Measurements from ENCODE around the gene XRN1.

GRCh38 chr3:142256712-142257333 is 191.0 kb downstream of the XRN1 start:
- TF ChIP-seq, protein P1, sequence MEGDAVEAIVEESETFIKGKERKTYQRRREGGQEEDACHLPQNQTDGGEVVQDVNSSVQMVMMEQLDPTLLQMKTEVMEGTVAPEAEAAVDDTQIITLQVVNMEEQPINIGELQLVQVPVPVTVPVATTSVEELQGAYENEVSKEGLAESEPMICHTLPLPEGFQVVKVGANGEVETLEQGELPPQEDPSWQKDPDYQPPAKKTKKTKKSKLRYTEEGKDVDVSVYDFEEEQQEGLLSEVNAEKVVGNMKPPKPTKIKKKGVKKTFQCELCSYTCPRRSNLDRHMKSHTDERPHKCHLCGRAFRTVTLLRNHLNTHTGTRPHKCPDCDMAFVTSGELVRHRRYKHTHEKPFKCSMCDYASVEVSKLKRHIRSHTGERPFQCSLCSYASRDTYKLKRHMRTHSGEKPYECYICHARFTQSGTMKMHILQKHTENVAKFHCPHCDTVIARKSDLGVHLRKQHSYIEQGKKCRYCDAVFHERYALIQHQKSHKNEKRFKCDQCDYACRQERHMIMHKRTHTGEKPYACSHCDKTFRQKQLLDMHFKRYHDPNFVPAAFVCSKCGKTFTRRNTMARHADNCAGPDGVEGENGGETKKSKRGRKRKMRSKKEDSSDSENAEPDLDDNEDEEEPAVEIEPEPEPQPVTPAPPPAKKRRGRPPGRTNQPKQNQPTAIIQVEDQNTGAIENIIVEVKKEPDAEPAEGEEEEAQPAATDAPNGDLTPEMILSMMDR (IDR thresholded peaks at IDR 0.05; ENCODE audit: control extremely low read depth in 1 of 3, insufficient read depth in 1 of 3, low read depth in 1 of 3, low read length in 3 of 3) = no peak
- TF ChIP-seq, protein P2, sequence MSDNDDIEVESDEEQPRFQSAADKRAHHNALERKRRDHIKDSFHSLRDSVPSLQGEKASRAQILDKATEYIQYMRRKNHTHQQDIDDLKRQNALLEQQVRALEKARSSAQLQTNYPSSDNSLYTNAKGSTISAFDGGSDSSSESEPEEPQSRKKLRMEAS (IDR thresholded peaks at IDR 0.05) = no peak
- TF ChIP-seq POLR2AphosphoS5 (IDR thresholded peaks at IDR 0.05; ENCODE audit: low read depth, low read length) (no peak), PHF8 (conservative IDR thresholded peaks at IDR 0.05; ENCODE audit: low read depth, low read length) (no peak), EZH2 (IDR thresholded peaks at IDR 0.05; ENCODE audit: low read depth, low read length, severe bottlenecking) (no peak), POLR2A (IDR thresholded peaks at IDR 0.05; ENCODE audit: control extremely low read depth in 1 of 2, low read depth in 2 of 2, low read length in 2 of 2) (no peak), RAD21 (IDR thresholded peaks at IDR 0.05 in 1 of 2, conservative IDR thresholded peaks at IDR 0.05 in 1 of 2; ENCODE audit: low read depth in 2 of 2, low read length in 2 of 2) (no peak), SP1 (IDR thresholded peaks at IDR 0.05; ENCODE audit: low read depth, low read length) (no peak), SAP30 (IDR thresholded peaks at IDR 0.05; ENCODE audit: insufficient read depth, insufficient replicate concordance, low read length) (no peak), YY1 (IDR thresholded peaks at IDR 0.05; ENCODE audit: low read depth, low read length) (no peak), RFX5 (IDR thresholded peaks at IDR 0.05; ENCODE audit: borderline replicate concordance, low read depth, low read length) (no peak)
